HepG2 (cell line): ENCODE results near the gene DPCD. TPM values are rescaled to one million over a fixed set of nuclear protein-coding genes. Genes with fewer than 3 reads are reported as not detected.

Experiments used
- ATAC-seq: fragments of 200-7000 bp; cut with Tn5 transposase; 3 replicates; pipeline ENCODE4 v1.9.1; 2020; ENCODE audit warnings: mild to moderate bottlenecking, moderate library complexity
- BruUV-seq: library from RNA; stranded (reverse); fragments of 400-500 nt; replicated peaks from 2 replicates; lab custom pipeline; 2021; lab: Mats Ljungman, UMichigan
- CTCF ChIA-PET: fragments of 300-600 bp; formaldehyde crosslinking; extraction: SDS; loops from one replicate; lab custom pipeline; 2021; ENCODE audit warnings: low total read pairs, inconsistent platforms, low intra/inter-chr PET ratio; lab: Yijun Ruan, JAX
- POLR2A ChIA-PET: fragments of 350-600 bp; sonication (Branson Sonifier 250); formaldehyde crosslinking; loops from one replicate; lab custom pipeline; 2020; ENCODE audit warnings: antibody characterized with exemption, inconsistent platforms; lab: Yijun Ruan, JAX
- DNase-seq: peaks from one replicate; pipeline ENCODE4 v3.0.0-alpha.2; 2015; ENCODE audit warnings: low spot score
- FAIRE-seq: peaks from 3 replicates; lab custom pipeline; 2011; peaks lifted over from hg19 to GRCh38; lab: Jason Lieb, UNC
- H2AFZ ChIP-seq: one replicate; pipeline ENCODE4 v1.6.1; 2011; ENCODE audit warnings: low read length, inconsistent platforms
- H3K27ac ChIP-seq: fragments of 300-600 bp; 3 replicates; pipeline ENCODE4 v1.8.0; 2011; ENCODE audit warnings: mixed run types, mild to moderate bottlenecking, mixed read lengths, low read length, inconsistent platforms; ENCODE audit not compliant: insufficient read depth; ENCODE audit errors: extremely low read length
- H3K27me3 ChIP-seq, 2 experiments: fragments of 200-600 bp in 1 of 2; 2 replicates in 1 of 2; 3 replicates in 1 of 2; pipeline versions ENCODE4 v1.6.0 to v1.8.0; 2011; ENCODE audit warnings: low read length in 2 of 2, mild to moderate bottlenecking in 2 of 2, moderate library complexity in 2 of 2, inconsistent platforms in 1 of 2; ENCODE audit not compliant: insufficient read depth in 2 of 2, control insufficient read depth in 1 of 2
- H3K36me3 ChIP-seq, 2 experiments: fragments of 200-600 bp in 1 of 2; replicated peaks in 1 of 2; 2 replicates in 1 of 2; 3 replicates in 1 of 2; pipeline versions ENCODE4 v1.5.1 to v1.8.0; 2011; ENCODE audit warnings: low read length in 2 of 2, inconsistent platforms in 1 of 2; ENCODE audit not compliant: insufficient read depth in 2 of 2, control insufficient read depth in 1 of 2
- H3K4me1 ChIP-seq: 2 replicates; pipeline ENCODE4 v1.5.1; 2012; ENCODE audit warnings: low read length, inconsistent platforms; ENCODE audit not compliant: insufficient read depth
- H3K4me2 ChIP-seq: 2 replicates; pipeline ENCODE4 v1.6.0; 2011; ENCODE audit warnings: low read depth, low read length, inconsistent platforms
- H3K4me3 ChIP-seq, 3 experiments: fragments of 200-600 bp in 1 of 3; sonication (generic), shearing (Covaris generic) in 1 of 3; replicated peaks in 1 of 3; 2 replicates each; pipeline ENCODE4 v1.5.1; 2011 to 2016; ENCODE audit warnings: low read length in 3 of 3, inconsistent platforms in 2 of 3, low read depth in 2 of 3, mild to moderate bottlenecking in 2 of 3, control low read depth in 1 of 3, mixed read lengths in 1 of 3; ENCODE audit not compliant: insufficient read depth in 1 of 3
- H3K79me2 ChIP-seq: one replicate; pipeline ENCODE4 v1.6.1; 2011; ENCODE audit warnings: low read length, inconsistent platforms; ENCODE audit not compliant: insufficient read depth
- H3K9ac ChIP-seq: 2 replicates; pipeline ENCODE4 v1.6.0; 2011; ENCODE audit warnings: mild to moderate bottlenecking, low read depth, low read length, inconsistent platforms; ENCODE audit not compliant: insufficient read depth
- H3K9me3 ChIP-seq: 2 replicates; pipeline ENCODE4 v1.5.1; 2012; ENCODE audit warnings: mild to moderate bottlenecking, low read length
- H4K20me1 ChIP-seq: 2 replicates; pipeline ENCODE4 v1.6.0; 2011; ENCODE audit warnings: inconsistent platforms, mild to moderate bottlenecking, low read length, moderate library complexity; ENCODE audit not compliant: insufficient read depth
- CAMTA2 ChIP-seq: sonication (generic); formaldehyde crosslinking; IDR thresholded peaks from 2 replicates; pipeline ENCODE4 v1.4.0; 2020; ENCODE audit warnings: mild to moderate bottlenecking, missing genetic modification reagents, borderline replicate concordance
- ETV5 ChIP-seq: IDR thresholded peaks from 2 replicates; pipeline ENCODE4 v1.6.1; 2018; ENCODE audit warnings: missing biosample characterization, missing genetic modification reagents, inconsistent platforms, borderline replicate concordance
- FUBP1 ChIP-seq: sonication (generic); formaldehyde crosslinking; IDR thresholded peaks from 2 replicates; pipeline ENCODE4 v1.5.1; 2020; ENCODE audit warnings: missing genetic modification reagents, mild to moderate bottlenecking, borderline replicate concordance
- GPN1 ChIP-seq: sonication (generic); formaldehyde crosslinking; IDR thresholded peaks from 2 replicates; pipeline ENCODE4 v1.5.1; 2020; ENCODE audit warnings: missing genetic modification reagents, borderline replicate concordance
- HNRNPUL1 ChIP-seq: fragments of 200-400 bp; formaldehyde crosslinking; IDR thresholded peaks from 2 replicates; pipeline ENCODE4 v1.6.1; 2017; ENCODE audit warnings: low read depth, mild to moderate bottlenecking, low read length, moderate library complexity
- MAFF ChIP-seq: IDR thresholded peaks from 2 replicates; pipeline ENCODE4 v1.6.1; 2011; ENCODE audit warnings: low read depth, low read length, improper control_type of control experiment
- MIER2 ChIP-seq: IDR thresholded peaks from 2 replicates; pipeline ENCODE4 v1.6.1; 2016; ENCODE audit warnings: missing biosample characterization, missing genetic modification reagents
- MTA1 ChIP-seq: sonication (generic); formaldehyde crosslinking; IDR thresholded peaks from 2 replicates; pipeline ENCODE4 v1.4.0; 2020; ENCODE audit warnings: missing genetic modification reagents, mild to moderate bottlenecking, borderline replicate concordance
- TGIF2 ChIP-seq: IDR thresholded peaks from 2 replicates; pipeline ENCODE4 v1.6.1; 2016; ENCODE audit warnings: control low read depth, missing compliant biosample characterization
- UBTF ChIP-seq: sonication (generic); formaldehyde crosslinking; IDR thresholded peaks from 2 replicates; pipeline ENCODE4 v1.4.0; 2020; ENCODE audit warnings: mild to moderate bottlenecking, missing genetic modification reagents
- ZBTB14 ChIP-seq: sonication (generic); formaldehyde crosslinking; IDR thresholded peaks from 2 replicates; pipeline ENCODE4 v1.4.0; 2020; ENCODE audit warnings: missing genetic modification reagents
- ZNF367 ChIP-seq: sonication (generic); formaldehyde crosslinking; IDR thresholded peaks from 2 replicates; pipeline ENCODE4 v1.4.0; 2020; ENCODE audit warnings: missing genetic modification reagents, borderline replicate concordance
- ZNF446 ChIP-seq: sonication (generic); formaldehyde crosslinking; IDR thresholded peaks from 2 replicates; pipeline ENCODE4 v1.5.0; 2020; ENCODE audit warnings: mild to moderate bottlenecking, missing genetic modification reagents
- ZNF703 ChIP-seq: sonication (generic); formaldehyde crosslinking; IDR thresholded peaks from 2 replicates; pipeline ENCODE4 v1.5.1; 2020; ENCODE audit warnings: missing genetic modification reagents, mild to moderate bottlenecking, moderate library complexity, borderline replicate concordance
- ZNF724P ChIP-seq: sonication (generic); formaldehyde crosslinking; IDR thresholded peaks from 2 replicates; pipeline ENCODE4 v1.8.0; 2022; ENCODE audit warnings: missing genetic modification reagents, borderline replicate concordance
- WGBS: methylation state at CpG from one replicate; pipeline ENCODE4 v1.1.6; 2017; ENCODE audit warnings: low lambda C conversion rate; 5-methylcytosine and 5-hydroxymethylcytosine counted together
- in situ Hi-C: cut with HindIII; loops from 2 replicates; pipeline ENCODE4 v1.10.0; 2017; ENCODE audit warnings: low pct_unique_long_range_greater_than_20kb; ENCODE audit not compliant: extremely low pct_ligation_motif_present
- intact Hi-C: fragments of 100-400 bp; cut with micrococcal nuclease; formaldehyde crosslinking; loops from one replicate; pipeline ENCODE4 v1.10.0; 2022; ENCODE audit not compliant: unreplicated experiment
- polyA plus RNA-seq, 8 experiments: library from polyadenylated mRNA; depleted of rRNA in 3 of 8; stranded (reverse) in 7 of 8; unstranded in 1 of 8; fragments of >200 nt; fragmentation: Illumina TruSeq in 4 of 8; extraction: Trizol in 4 of 8; gene quantifications; 2 replicates each; pipeline versions ENCODE4 v1.2.1 to v1.2.3, GENCODE V29; 2011 to 2016; ENCODE audit warnings: low read depth in 4 of 8, missing spikeins in 1 of 8, mixed read lengths in 1 of 8; ENCODE audit not compliant: insufficient read depth in 1 of 8
- total RNA-seq, 5 experiments: library from RNA; depleted of rRNA; stranded (reverse); fragments of >200 nt; fragmentation: Illumina TruSeq; extraction: Trizol; gene quantifications; 2 replicates each; pipeline ENCODE4 v1.2.3, GENCODE V29; 2016; ENCODE audit warnings: low read depth in 1 of 5
- TF ChIP-seq, protein P1 (sequence below): IDR thresholded peaks from 2 replicates; pipeline ENCODE4 v1.6.1; 2016; ENCODE audit warnings: missing genetic modification reagents, missing compliant biosample characterization

The DPCD gene
- total and polyA plus RNA-seq, 2 of the 13 experiments (the other 11 are each of a cell fraction or from before 2014, with no cell fraction given) = 25.2 to 27.0 TPM

GRCh38 chr10:101643546-101643945 lies 55.4 kb downstream of the DPCD start:
- TF ChIP-seq MAFF (no peak), MTA1 (no peak), ZNF446 (CRISPR knock-in tag) (no peak), ZNF367 (no peak), HNRNPUL1 (no peak), MIER2 (CRISPR knock-in tag) (no peak), ZBTB14 (CRISPR knock-in tag) (no peak), ZNF703 (CRISPR knock-in tag) (no peak), FUBP1 (no peak), ZNF724P (CRISPR knock-in tag) (no peak), ETV5 (CRISPR knock-in tag) (no peak), TGIF2 (no peak), UBTF (CRISPR knock-in tag) (no peak), CAMTA2 (CRISPR knock-in tag) (no peak), GPN1 (CRISPR knock-in tag) (no peak)
- TF ChIP-seq, protein P1, sequence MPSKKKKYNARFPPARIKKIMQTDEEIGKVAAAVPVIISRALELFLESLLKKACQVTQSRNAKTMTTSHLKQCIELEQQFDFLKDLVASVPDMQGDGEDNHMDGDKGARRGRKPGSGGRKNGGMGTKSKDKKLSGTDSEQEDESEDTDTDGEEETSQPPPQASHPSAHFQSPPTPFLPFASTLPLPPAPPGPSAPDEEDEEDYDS (CRISPR knock-in tag) = no peak
- BruUV-seq = no TSS peak
- Histone ChIP-seq H3K4me3 (no peak overlapping the region), H3K79me2 (no peaks in the 10 kb centered on the region), H3K36me3 (peaks cover 2 to 24% of the 10 kb centered on the region in 2 experiments), H3K4me1 (no peaks in the 10 kb centered on the region), H3K4me2 (no peak overlapping the region), H3K27me3 (no peaks in the 10 kb centered on the region), H3K27ac (no peak overlapping the region), H3K9me3 (no peaks in the 10 kb centered on the region), H3K9ac (no peak overlapping the region), H4K20me1 (no peaks in the 10 kb centered on the region), H2AFZ (no peak overlapping the region)
- FAIRE-seq (no peak), DNase-seq (no peak), ATAC-seq (no peak)
- POLR2A ChIA-PET = no interaction called here
- WGBS = 100% methylated on average over 2 of the region's 3 CpGs
- intact Hi-C loops (no loop called here), in situ Hi-C loops (no loop called here)
- CTCF ChIA-PET = no interaction called here
